H9 (cell line): Measurements from ENCODE around the gene CMTM5. TPM values are rescaled to one million over a fixed set of nuclear protein-coding genes. Genes with fewer than 3 reads are reported as not detected.

Experiments used
- DNase-seq: peaks from one replicate; pipeline ENCODE4 v3.0.0-alpha.2; 2017
- H2AFZ ChIP-seq: one replicate; pipeline ENCODE4 v1.6.1; 2013; ENCODE audit warnings: mild to moderate bottlenecking, low read length, control low read depth, moderate library complexity
- H2AK5ac ChIP-seq: 2 replicates; pipeline ENCODE4 v1.6.1; 2013; ENCODE audit warnings: low read length, control low read depth, mixed read lengths; ENCODE audit not compliant: insufficient read length
- H2BK120ac ChIP-seq: one replicate; pipeline ENCODE4 v1.6.1; 2013; ENCODE audit warnings: low read depth, mild to moderate bottlenecking, low read length, control low read depth, inconsistent platforms; ENCODE audit not compliant: poor library complexity, severe bottlenecking
- H2BK12ac ChIP-seq: 2 replicates; pipeline ENCODE4 v1.6.1; 2013; ENCODE audit warnings: low read length, control low read depth, mixed read lengths, low read depth; ENCODE audit not compliant: insufficient read length
- H2BK15ac ChIP-seq: 2 replicates; pipeline ENCODE4 v1.6.1; 2013; ENCODE audit warnings: low read depth, low read length, control low read depth
- H2BK20ac ChIP-seq: one replicate; pipeline ENCODE4 v1.6.1; 2013; ENCODE audit warnings: low read depth, mild to moderate bottlenecking, low read length, control low read depth, inconsistent platforms; ENCODE audit not compliant: poor library complexity, severe bottlenecking
- H2BK5ac ChIP-seq: 2 replicates; pipeline ENCODE4 v1.6.1; 2013; ENCODE audit warnings: low read length, control low read depth, mixed read lengths; ENCODE audit not compliant: insufficient read length
- H3K14ac ChIP-seq: 2 replicates; pipeline ENCODE4 v1.6.1; 2013; ENCODE audit warnings: low read length, control low read depth; ENCODE audit not compliant: insufficient read depth
- H3K18ac ChIP-seq: 2 replicates; pipeline ENCODE4 v1.6.1; 2013; ENCODE audit warnings: low read depth, mild to moderate bottlenecking, mixed read lengths, low read length, control low read depth; ENCODE audit not compliant: insufficient read length
- H3K23ac ChIP-seq: 2 replicates; pipeline ENCODE4 v1.6.1; 2013; ENCODE audit warnings: low read length, control low read depth, mixed read lengths, low read depth; ENCODE audit not compliant: insufficient read length
- H3K23me2 ChIP-seq: 2 replicates; pipeline ENCODE4 v1.6.1; 2013; ENCODE audit warnings: low read depth, mild to moderate bottlenecking, mixed read lengths, low read length, control low read depth; ENCODE audit not compliant: insufficient read length, poor library complexity, severe bottlenecking
- H3K27ac ChIP-seq: 2 replicates; pipeline ENCODE4 v1.5.1; 2013; ENCODE audit warnings: low read length, control low read depth, mixed read lengths, low read depth; ENCODE audit not compliant: insufficient read length
- H3K27me3 ChIP-seq: 2 replicates; pipeline ENCODE4 v1.6.1; 2013; ENCODE audit warnings: low read length, control low read depth, inconsistent platforms; ENCODE audit not compliant: insufficient read depth
- H3K4ac ChIP-seq: 2 replicates; pipeline ENCODE4 v1.6.1; 2013; ENCODE audit warnings: low read depth, mild to moderate bottlenecking, control low read depth, inconsistent platforms, low read length, moderate library complexity
- H3K4me1 ChIP-seq: 2 replicates; pipeline ENCODE4 v1.6.1; 2013; ENCODE audit warnings: low read length, control low read depth, inconsistent platforms; ENCODE audit not compliant: insufficient read depth
- H3K4me2 ChIP-seq: 2 replicates; pipeline ENCODE4 v1.6.1; 2013; ENCODE audit warnings: low read length, control low read depth, mixed read lengths; ENCODE audit not compliant: insufficient read length, insufficient read depth
- H3K56ac ChIP-seq: 2 replicates; pipeline ENCODE4 v1.6.1; 2013; ENCODE audit warnings: low read depth, mild to moderate bottlenecking, mixed read lengths, low read length, control low read depth; ENCODE audit not compliant: insufficient read length
- H3K79me1 ChIP-seq: 2 replicates; pipeline ENCODE4 v1.6.1; 2013; ENCODE audit warnings: low read depth, mild to moderate bottlenecking, moderate library complexity, low read length, control low read depth, inconsistent platforms; ENCODE audit not compliant: insufficient read depth, poor library complexity, severe bottlenecking
- H3K79me2 ChIP-seq: 2 replicates; pipeline ENCODE4 v1.6.1; 2013; ENCODE audit warnings: low read length, control low read depth, inconsistent platforms; ENCODE audit not compliant: insufficient read depth
- H3K9ac ChIP-seq: 2 replicates; pipeline ENCODE4 v1.6.1; 2013; ENCODE audit warnings: low read length, control low read depth, mixed read lengths; ENCODE audit not compliant: insufficient read length; ENCODE audit errors: extremely low read depth
- H3K9me3 ChIP-seq: one replicate; pipeline ENCODE4 v1.6.1; 2013; ENCODE audit warnings: low read depth, low read length, inconsistent platforms; ENCODE audit not compliant: control insufficient read depth
- H3T11ph ChIP-seq: one replicate; pipeline ENCODE4 v1.6.1; 2013; ENCODE audit warnings: mild to moderate bottlenecking, low read length, control low read depth, inconsistent platforms
- H4K20me1 ChIP-seq: one replicate; pipeline ENCODE4 v1.6.1; 2013; ENCODE audit not compliant: control insufficient read depth, insufficient read length, insufficient read depth
- H4K5ac ChIP-seq: 2 replicates; pipeline ENCODE4 v1.6.1; 2013; ENCODE audit warnings: low read depth, mild to moderate bottlenecking, mixed read lengths, low read length, control low read depth; ENCODE audit not compliant: insufficient read length
- H4K8ac ChIP-seq: replicated peaks from 2 replicates; pipeline ENCODE4 v1.6.1; 2013; ENCODE audit warnings: low read length, control low read depth, mixed read lengths, low read depth; ENCODE audit not compliant: insufficient read length
- H4K91ac ChIP-seq: 2 replicates; pipeline ENCODE4 v1.6.1; 2013; ENCODE audit warnings: low read depth, mild to moderate bottlenecking, moderate library complexity, mixed read lengths, low read length, control low read depth; ENCODE audit not compliant: insufficient read length
- H3K27ac Mint-ChIP-seq, 3 experiments: 2 replicates in 2 of 3; 3 replicates in 1 of 3; pipeline ENCODE4 v1.8.0; 2020 to 2021; ENCODE audit warnings: mixed read lengths in 3 of 3, mild to moderate bottlenecking in 1 of 3, moderate library complexity in 1 of 3
- H3K27me3 Mint-ChIP-seq: 2 replicates; pipeline ENCODE4 v1.8.0; 2021; ENCODE audit warnings: low read depth, mild to moderate bottlenecking, moderate library complexity, mixed read lengths
- H3K36me3 Mint-ChIP-seq, 3 experiments: 2 replicates in 2 of 3; 3 replicates in 1 of 3; pipeline ENCODE4 v1.8.0; 2020 to 2021; ENCODE audit warnings: low read depth in 3 of 3, mixed read lengths in 3 of 3; ENCODE audit not compliant: insufficient read depth in 1 of 3
- H3K4me1 Mint-ChIP-seq, 2 experiments: 2 replicates each; pipeline ENCODE4 v1.8.0; 2020; ENCODE audit warnings: mixed read lengths in 2 of 2
- H3K4me3 Mint-ChIP-seq, 2 experiments: 2 replicates in 1 of 2; 3 replicates in 1 of 2; pipeline ENCODE4 v1.8.0; 2020 to 2021; ENCODE audit warnings: mild to moderate bottlenecking in 2 of 2, mixed read lengths in 2 of 2, moderate library complexity in 1 of 2
- H3K9me3 Mint-ChIP-seq, 2 experiments: 2 replicates in 1 of 2; 3 replicates in 1 of 2; pipeline ENCODE4 v1.8.0; 2020; ENCODE audit warnings: mild to moderate bottlenecking in 2 of 2, mixed read lengths in 2 of 2, moderate library complexity in 1 of 2
- WGBS: extraction: QIAGEN DNeasy Blood & Tissue Kit; methylation state at CpG from one replicate; pipeline ENCODE4 v1.1.7; 2013; ENCODE audit warnings: missing lambda C conversion rate, low lambda C conversion rate, mixed read lengths; ENCODE audit not compliant: insufficient read length; ENCODE audit errors: extremely low coverage; 5-methylcytosine and 5-hydroxymethylcytosine counted together
- total RNA-seq: library from RNA; stranded (reverse); gene quantifications from 2 replicates; pipeline ENCODE4 v1.2.1, GENCODE V29; 2021
- TF ChIP-seq, protein P1 (sequence below): fragments of 200-600 bp; sonication (generic); conservative IDR thresholded peaks from 3 replicates; pipeline ENCODE4 v1.8.0; 2021; ENCODE audit warnings: antibody characterized with exemption, mild to moderate bottlenecking

The CMTM5 gene
- total RNA-seq, 1 experiment from 2014 or later = not detected

DNA sequence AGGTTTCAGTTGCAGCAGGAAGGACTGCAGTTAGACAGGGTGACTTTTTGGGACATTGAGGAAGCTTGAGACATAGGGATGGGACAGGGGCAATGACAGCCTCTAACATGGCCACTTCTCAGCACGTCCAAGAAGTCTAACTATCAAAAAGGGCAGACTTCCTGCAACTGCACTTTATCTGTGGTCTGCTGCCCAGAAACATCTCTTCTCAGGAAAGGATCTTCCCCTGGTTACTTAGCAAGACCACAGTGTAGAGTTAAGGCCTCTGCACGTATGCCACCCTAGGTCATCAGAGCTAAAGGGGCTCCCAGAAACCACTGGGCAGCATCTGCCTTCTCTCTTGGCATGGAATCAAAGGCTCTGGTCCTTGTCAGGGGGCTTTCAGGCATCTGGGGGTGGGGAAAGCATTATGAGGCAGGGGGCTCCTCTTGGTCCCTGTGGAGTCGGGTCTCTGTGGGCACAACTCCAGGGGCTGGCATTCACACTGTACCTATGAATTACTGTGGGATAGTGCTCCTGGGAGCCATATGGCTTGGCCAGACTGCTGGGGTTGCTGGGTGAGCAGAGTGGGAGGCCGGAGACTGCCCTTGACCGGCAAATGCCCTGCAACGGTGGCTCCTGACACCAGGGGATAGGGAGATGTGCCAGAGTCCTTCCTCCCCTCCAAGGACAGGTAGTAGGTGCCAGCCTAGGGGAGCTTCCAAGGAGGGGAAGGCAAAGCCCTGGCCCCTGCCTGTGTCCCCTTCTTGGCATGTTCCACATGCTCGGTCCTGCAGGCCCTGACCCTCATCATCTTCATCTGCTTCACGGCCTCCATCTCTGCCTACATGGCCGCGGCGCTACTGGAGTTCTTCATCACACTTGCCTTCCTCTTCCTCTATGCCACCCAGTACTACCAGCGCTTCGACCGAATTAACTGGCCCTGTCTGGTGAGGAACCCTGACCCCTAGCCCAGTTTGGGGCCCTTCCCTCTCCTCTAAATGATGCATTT lies 1.0 kb downstream of the CMTM5 start:
- Histone ChIP-seq H3K23me2 (no peaks in the 10 kb centered on the region), H2BK120ac (no peak overlapping the region), H2BK20ac (no peak overlapping the region), H3K14ac (no peak overlapping the region), H3K18ac (no peak overlapping the region), H2BK15ac (no peak overlapping the region), H3K79me1 (no peaks in the 10 kb centered on the region), H3K9me3 (no peaks in the 10 kb centered on the region), H3K27me3 (no peaks in the 10 kb centered on the region; the same call in 1 of the 2 replicates), H3K4ac (no peak overlapping the region), H4K91ac (no peak overlapping the region), H3K27ac (no peak overlapping the region), H3K79me2 (no peaks in the 10 kb centered on the region), H2AFZ (no peak overlapping the region), H2BK5ac (no peak overlapping the region), H3T11ph (no peak overlapping the region), H3K23ac (no peak overlapping the region), H4K20me1 (no peaks in the 10 kb centered on the region), H4K5ac (no peak overlapping the region), H4K8ac (no peak overlapping the region), H2AK5ac (no peak overlapping the region), H3K9ac (no peak overlapping the region), H3K56ac (no peak overlapping the region), H3K4me2 (no peak overlapping the region), H3K4me1 (no peaks in the 10 kb centered on the region), H2BK12ac (no peak overlapping the region)
- no peaks in the 10 kb centered on the region for H3K36me3 Mint-ChIP-seq
- no peak for DNase-seq
- peaks cover 9 to 22% of the 10 kb centered on the region in 2 experiments for H3K4me1 Mint-ChIP-seq
- peaks cover 74% of the 10 kb centered on the region for H3K27me3 Mint-ChIP-seq
- no CpG with 5 or more reads among the region's 14 CpGs for WGBS
- H3K27ac Mint-ChIP-seq = no peak overlapping the region
- TF ChIP-seq, protein P1, sequence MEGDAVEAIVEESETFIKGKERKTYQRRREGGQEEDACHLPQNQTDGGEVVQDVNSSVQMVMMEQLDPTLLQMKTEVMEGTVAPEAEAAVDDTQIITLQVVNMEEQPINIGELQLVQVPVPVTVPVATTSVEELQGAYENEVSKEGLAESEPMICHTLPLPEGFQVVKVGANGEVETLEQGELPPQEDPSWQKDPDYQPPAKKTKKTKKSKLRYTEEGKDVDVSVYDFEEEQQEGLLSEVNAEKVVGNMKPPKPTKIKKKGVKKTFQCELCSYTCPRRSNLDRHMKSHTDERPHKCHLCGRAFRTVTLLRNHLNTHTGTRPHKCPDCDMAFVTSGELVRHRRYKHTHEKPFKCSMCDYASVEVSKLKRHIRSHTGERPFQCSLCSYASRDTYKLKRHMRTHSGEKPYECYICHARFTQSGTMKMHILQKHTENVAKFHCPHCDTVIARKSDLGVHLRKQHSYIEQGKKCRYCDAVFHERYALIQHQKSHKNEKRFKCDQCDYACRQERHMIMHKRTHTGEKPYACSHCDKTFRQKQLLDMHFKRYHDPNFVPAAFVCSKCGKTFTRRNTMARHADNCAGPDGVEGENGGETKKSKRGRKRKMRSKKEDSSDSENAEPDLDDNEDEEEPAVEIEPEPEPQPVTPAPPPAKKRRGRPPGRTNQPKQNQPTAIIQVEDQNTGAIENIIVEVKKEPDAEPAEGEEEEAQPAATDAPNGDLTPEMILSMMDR = no peak
- no peaks in the 10 kb centered on the region for H3K9me3 Mint-ChIP-seq
- no peak overlapping the region for H3K4me3 Mint-ChIP-seq
